ACC112 (cell line): ENCODE data around the gene SLC25A21.

Source experiments
- H2AFZ ChIP-seq: fragments of 200-600 bp; sonication (generic); one replicate; pipeline ENCODE4 v1.6.0; 2017; ENCODE audit warnings: antibody characterized with exemption, low read length; ENCODE audit not compliant: unreplicated experiment
- H3K27ac ChIP-seq: fragments of 200-600 bp; sonication (generic); 2 replicates; pipeline ENCODE4 v1.5.1; 2014; ENCODE audit warnings: low read depth, mild to moderate bottlenecking, antibody characterized with exemption, low read length, moderate library complexity
- H3K27me3 ChIP-seq: fragments of 200-600 bp; sonication (generic); 2 replicates; pipeline ENCODE4 v1.6.1; 2014; ENCODE audit warnings: mild to moderate bottlenecking, antibody characterized with exemption, low read length, moderate library complexity, mixed read lengths; ENCODE audit not compliant: insufficient read depth
- H3K36me3 ChIP-seq: fragments of 200-600 bp; sonication (generic); 2 replicates; pipeline ENCODE4 v1.6.1; 2016; ENCODE audit warnings: mild to moderate bottlenecking, antibody characterized with exemption, low read length, moderate library complexity, mixed read lengths; ENCODE audit not compliant: insufficient read depth
- H3K4me1 ChIP-seq: fragments of 200-600 bp; sonication (generic); one replicate; pipeline ENCODE4 v1.6.1; 2016; ENCODE audit warnings: low read length, mixed read lengths; ENCODE audit not compliant: insufficient read depth, unreplicated experiment, control insufficient read depth
- H3K4me3 ChIP-seq: fragments of 200-600 bp; sonication (generic); 2 replicates; pipeline ENCODE4 v1.5.1; 2014; ENCODE audit warnings: mild to moderate bottlenecking, low read depth, low read length
- H3K79me2 ChIP-seq: fragments of 200-600 bp; sonication (generic); one replicate; pipeline ENCODE4 v1.6.0; 2016; ENCODE audit warnings: low read length; ENCODE audit not compliant: control insufficient read depth, unreplicated experiment, insufficient read depth

The SLC25A21 gene

GRCh38 chr14:37063467-37064240, 108.8 kb downstream of the SLC25A21 start:
- Histone ChIP-seq H3K27ac (no peak overlapping the region), H3K4me1 (peaks cover 6% of the 10 kb centered on the region), H3K36me3 (no peaks in the 10 kb centered on the region), H3K27me3 (no peaks in the 10 kb centered on the region), H3K4me3 (no peak overlapping the region), H2AFZ (no peak overlapping the region), H3K79me2 (no peaks in the 10 kb centered on the region)

- Histone ChIP-seq H3K27ac (no peak overlapping the region), H3K4me1 (peaks cover 6% of the 10 kb centered on the region), H3K4me3 (no peak overlapping the region), H3K36me3 (no peaks in the 10 kb centered on the region), H3K27me3 (no peaks in the 10 kb centered on the region), H2AFZ (no peak overlapping the region), H3K79me2 (no peaks in the 10 kb centered on the region)
Measured at GRCh38 chr14:37062191-37062803, 110.1 kb downstream of the SLC25A21 start.

GRCh38 chr14:37061697-37062096, 110.7 kb downstream of the SLC25A21 start:
- Histone ChIP-seq H3K27ac (no peak overlapping the region), H2AFZ (no peak overlapping the region), H3K4me3 (no peak overlapping the region), H3K27me3 (no peaks in the 10 kb centered on the region), H3K79me2 (no peaks in the 10 kb centered on the region), H3K4me1 (peaks cover 6% of the 10 kb centered on the region), H3K36me3 (no peaks in the 10 kb centered on the region)

GRCh38 chr14:37060496-37061260, 111.7 kb downstream of the SLC25A21 start:
- Histone ChIP-seq H3K4me1 (peaks cover 6% of the 10 kb centered on the region), H2AFZ (no peak overlapping the region), H3K27ac (no peak overlapping the region), H3K27me3 (no peaks in the 10 kb centered on the region), H3K79me2 (no peaks in the 10 kb centered on the region), H3K36me3 (no peaks in the 10 kb centered on the region), H3K4me3 (no peak overlapping the region)

- no peaks in the 10 kb centered on the region for H3K27me3 ChIP-seq
- H2AFZ ChIP-seq = no peak overlapping the region
- H3K27ac ChIP-seq = no peak overlapping the region
- no peaks in the 10 kb centered on the region for H3K4me1 ChIP-seq
- H3K79me2 ChIP-seq = no peaks in the 10 kb centered on the region
- H3K4me3 ChIP-seq = no peak overlapping the region
- H3K36me3 ChIP-seq = 0 out of 2 replicates have a peak, but pooled peaks cover 2% of the 10 kb centered on the region
Measured at GRCh38 chr14:37057776-37058175, 114.6 kb downstream of the SLC25A21 start.

GRCh38 chr14:37056473-37056872, 115.9 kb downstream of the SLC25A21 start:
- 0 out of 2 replicates have a peak, but pooled peaks cover 2% of the 10 kb centered on the region for H3K36me3 ChIP-seq

GRCh38 chr14:37054869-37055268, 117.5 kb downstream of the SLC25A21 start:
- H3K27ac ChIP-seq = no peak overlapping the region
- no peak overlapping the region for H3K4me3 ChIP-seq

More at GRCh38 chr14:37056473-37056872, 115.9 kb downstream of the SLC25A21 start:
- Histone ChIP-seq H2AFZ (no peak overlapping the region), H3K4me3 (no peak overlapping the region), H3K4me1 (peaks cover 1% of the 10 kb centered on the region), H3K27ac (no peak overlapping the region), H3K27me3 (no peaks in the 10 kb centered on the region), H3K79me2 (no peaks in the 10 kb centered on the region)

GRCh38 chr14:37054144-37054543, 118.3 kb downstream of the SLC25A21 start:
- Histone ChIP-seq H2AFZ (no peak overlapping the region), H3K27me3 (no peaks in the 10 kb centered on the region), H3K4me3 (no peak overlapping the region), H3K27ac (no peak overlapping the region), H3K79me2 (no peaks in the 10 kb centered on the region), H3K36me3 (0 out of 2 replicates have a peak, but pooled peaks cover 2% of the 10 kb centered on the region), H3K4me1 (peaks cover 13% of the 10 kb centered on the region)

More at GRCh38 chr14:37054869-37055268, 117.5 kb downstream of the SLC25A21 start:
- Histone ChIP-seq H3K79me2 (no peaks in the 10 kb centered on the region), H3K27me3 (no peaks in the 10 kb centered on the region), H3K4me1 (peaks cover 11% of the 10 kb centered on the region), H3K36me3 (0 out of 2 replicates have a peak, but pooled peaks cover 2% of the 10 kb centered on the region), H2AFZ (no peak overlapping the region)

- peaks cover 38% of the 10 kb centered on the region for H3K4me1 ChIP-seq
- no peak overlapping the region for H3K4me3 ChIP-seq
- H3K27ac ChIP-seq = no peak overlapping the region
- no peaks in the 10 kb centered on the region for H3K79me2 ChIP-seq
- no peak overlapping the region for H2AFZ ChIP-seq
- H3K27me3 ChIP-seq = no peaks in the 10 kb centered on the region
- 0 out of 2 replicates have a peak, but pooled peaks cover 2% of the 10 kb centered on the region for H3K36me3 ChIP-seq
Measured at GRCh38 chr14:37051680-37052079, 120.7 kb downstream of the SLC25A21 start.

- 0 out of 2 replicates have a peak, but pooled peaks cover 2% of the 10 kb centered on the region for H3K36me3 ChIP-seq
- H3K79me2 ChIP-seq = no peaks in the 10 kb centered on the region
- H3K4me3 ChIP-seq = no peak overlapping the region
- H2AFZ ChIP-seq = no peak overlapping the region
- no peak overlapping the region for H3K27ac ChIP-seq
- peaks cover 39% of the 10 kb centered on the region for H3K4me1 ChIP-seq
- no peaks in the 10 kb centered on the region for H3K27me3 ChIP-seq
Measured at GRCh38 chr14:37051153-37051552, 121.3 kb downstream of the SLC25A21 start.
